Gastroesophageal sphincter (tissue), 4 donors: ENCODE data around the gene TANGO6. TPM values are rescaled to one million over a fixed set of nuclear protein-coding genes. Genes with fewer than 3 reads are reported as not detected.

Experiments used
- ATAC-seq: fragments of 150-250 bp; one replicate; pipeline ENCODE4 v1.9.1; 2016; ENCODE audit warnings: mild to moderate bottlenecking, moderate library complexity
- H3K27ac ChIP-seq, 4 donors: fragments of 200-600 bp; sonication (generic) in 3 of 4; 1 replicate in 3 of 4; 2 replicates in 1 of 4; pipeline ENCODE4 v1.5.1; 2016 to 2019
- H3K27me3 ChIP-seq: fragments of 200-600 bp; sonication (generic); one replicate; pipeline ENCODE4 v1.5.1; 2019
- H3K36me3 ChIP-seq, 2 donors: fragments of 200-600 bp; sonication (generic); one replicate each; pipeline ENCODE4 v1.5.1; 2019; ENCODE audit warnings: control low read depth in 1 of 2
- H3K4me1 ChIP-seq, 3 donors: fragments of 200-600 bp; sonication (generic); 1 replicate in 2 of 3; 2 replicates in 1 of 3; pipeline ENCODE4 v1.5.1; 2016 to 2019; ENCODE audit warnings: control low read depth in 2 of 3
- H3K4me3 ChIP-seq, 2 donors: fragments of 200-600 bp; sonication (generic); one replicate each; pipeline ENCODE4 v1.5.1; 2019; ENCODE audit warnings: mild to moderate bottlenecking in 1 of 2, moderate library complexity in 1 of 2
- H3K9me3 ChIP-seq, 3 donors: fragments of 200-600 bp; sonication (generic); one replicate each; pipeline ENCODE4 v1.5.1; 2017 to 2019; ENCODE audit warnings: control low read depth in 2 of 3
- EP300 ChIP-seq: sonication (generic); formaldehyde crosslinking; IDR thresholded peaks from one replicate; pipeline ENCODE4 v1.6.1; 2017; ENCODE audit warnings: antibody characterized with exemption, mild to moderate bottlenecking
- POLR2A ChIP-seq, 2 donors: fragments of 450-650 bp; IDR thresholded peaks; one replicate each; pipeline ENCODE4 v1.6.1; 2017; ENCODE audit warnings: antibody characterized with exemption in 2 of 2, mild to moderate bottlenecking in 2 of 2, moderate library complexity in 1 of 2
- POLR2AphosphoS5 ChIP-seq: sonication (generic); formaldehyde crosslinking; IDR thresholded peaks from one replicate; pipeline ENCODE4 v1.6.1; 2017; ENCODE audit warnings: antibody characterized with exemption
- WGBS, 2 donors: methylation state at CpG; one replicate each; pipeline ENCODE4 v1.1.5; 2018; ENCODE audit warnings: low coverage in 1 of 2; 5-methylcytosine and 5-hydroxymethylcytosine counted together
- total RNA-seq, 4 donors: library from RNA; depleted of rRNA; stranded (reverse); fragments of >200 nt; gene quantifications; one replicate each; pipeline ENCODE4 v1.1.0, GENCODE V29; 2016
- TF ChIP-seq, protein P1 (sequence below), 4 experiments: fragments of 200-600 bp in 2 of 4; fragments of 450-650 bp in 2 of 4; sonication (generic) in 1 of 4; IDR thresholded peaks; one replicate each; pipeline ENCODE4 v1.5.1; 2017 to 2019; ENCODE audit warnings: antibody characterized with exemption in 4 of 4, mild to moderate bottlenecking in 2 of 4, moderate library complexity in 2 of 4

The TANGO6 gene
- total RNA-seq, 4 donors from 2014 or later, result 19.5 to 29.7 (median 21.0) TPM

DNA sequence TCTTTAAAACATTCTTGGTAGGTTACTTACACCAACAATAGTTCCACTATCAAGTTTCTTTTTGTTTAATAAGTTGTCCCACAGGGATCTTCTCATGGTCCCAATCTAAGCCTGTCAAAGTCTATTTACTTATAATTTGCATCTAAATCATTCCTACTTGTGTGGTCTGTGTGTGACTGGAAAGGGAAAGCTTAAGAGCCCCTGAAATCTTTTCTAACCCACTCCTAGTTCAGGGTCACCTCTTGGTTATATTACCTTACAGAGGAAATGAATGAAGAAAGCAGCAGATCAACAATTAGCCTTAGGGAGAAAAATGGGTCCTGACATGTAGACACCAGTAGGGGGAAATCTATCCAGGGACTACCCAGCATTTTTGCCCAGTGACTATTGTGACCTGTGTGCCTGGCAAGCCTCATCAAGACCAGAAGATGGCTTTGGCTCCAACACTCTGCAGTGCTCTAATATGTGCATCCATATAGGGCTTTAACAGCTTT, 151.7 kb downstream of the TANGO6 start:
- TF ChIP-seq POLR2AphosphoS5 (no peak), EP300 (no peak), POLR2A (IDR thresholded peaks at IDR 0.05) (no peak)
- TF ChIP-seq, protein P1, sequence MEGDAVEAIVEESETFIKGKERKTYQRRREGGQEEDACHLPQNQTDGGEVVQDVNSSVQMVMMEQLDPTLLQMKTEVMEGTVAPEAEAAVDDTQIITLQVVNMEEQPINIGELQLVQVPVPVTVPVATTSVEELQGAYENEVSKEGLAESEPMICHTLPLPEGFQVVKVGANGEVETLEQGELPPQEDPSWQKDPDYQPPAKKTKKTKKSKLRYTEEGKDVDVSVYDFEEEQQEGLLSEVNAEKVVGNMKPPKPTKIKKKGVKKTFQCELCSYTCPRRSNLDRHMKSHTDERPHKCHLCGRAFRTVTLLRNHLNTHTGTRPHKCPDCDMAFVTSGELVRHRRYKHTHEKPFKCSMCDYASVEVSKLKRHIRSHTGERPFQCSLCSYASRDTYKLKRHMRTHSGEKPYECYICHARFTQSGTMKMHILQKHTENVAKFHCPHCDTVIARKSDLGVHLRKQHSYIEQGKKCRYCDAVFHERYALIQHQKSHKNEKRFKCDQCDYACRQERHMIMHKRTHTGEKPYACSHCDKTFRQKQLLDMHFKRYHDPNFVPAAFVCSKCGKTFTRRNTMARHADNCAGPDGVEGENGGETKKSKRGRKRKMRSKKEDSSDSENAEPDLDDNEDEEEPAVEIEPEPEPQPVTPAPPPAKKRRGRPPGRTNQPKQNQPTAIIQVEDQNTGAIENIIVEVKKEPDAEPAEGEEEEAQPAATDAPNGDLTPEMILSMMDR (IDR thresholded peaks at IDR 0.05), result no peak

DNA sequence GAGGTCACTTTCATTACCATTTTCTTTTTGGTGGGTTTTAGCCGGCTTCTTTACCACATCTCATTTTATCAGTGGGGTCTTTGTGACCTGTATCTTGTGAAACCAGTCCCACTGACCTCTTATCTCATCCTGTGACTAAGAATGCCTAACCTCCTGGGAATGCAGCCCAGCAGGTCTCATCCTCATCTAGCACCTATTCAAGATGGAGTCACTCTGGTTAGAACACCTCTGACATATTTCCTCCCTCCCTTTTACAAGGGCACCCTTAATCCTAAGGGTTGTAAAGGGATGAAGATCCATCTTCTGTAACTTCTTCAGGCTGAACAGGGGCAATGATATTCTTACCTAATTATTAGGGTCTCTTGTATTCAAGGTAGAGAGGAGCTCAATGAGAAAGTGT, 154.2 kb downstream of the TANGO6 start:
- H3K4me3 ChIP-seq, result no peak overlapping the region
- TF ChIP-seq, protein P1 (IDR thresholded peaks at IDR 0.05), result no peak
- TF ChIP-seq EP300 (no peak), POLR2A (IDR thresholded peaks at IDR 0.05) (no peak), POLR2AphosphoS5 (no peak)
- no peaks in the 10 kb centered on the region for H3K9me3 ChIP-seq
- H3K27me3 ChIP-seq, result no peaks in the 10 kb centered on the region
- no peaks in the 10 kb centered on the region for H3K4me1 ChIP-seq
- no peak for ATAC-seq
- H3K36me3 ChIP-seq, result peaks cover 0 to 6% of the 10 kb centered on the region in 2 donors
- no peak overlapping the region for H3K27ac ChIP-seq
- WGBS, 2 donors, result 100% methylated on average over 1 of the region's 1 CpG; no CpG with 5 or more reads in 1 of the 2 donors

More for the DNA sequence above, 151.7 kb downstream of the TANGO6 start:
- Histone ChIP-seq H3K27me3 (no peaks in the 10 kb centered on the region), H3K4me1 (no peaks in the 10 kb centered on the region), H3K9me3 (no peaks in the 10 kb centered on the region), H3K4me3 (no peak overlapping the region), H3K36me3 (no peaks in the 10 kb centered on the region), H3K27ac (no peak overlapping the region)
- ATAC-seq, result no peak

GRCh38 chr16:68999114-68999513, 155.8 kb downstream of the TANGO6 start:
- Histone ChIP-seq H3K4me1 (no peaks in the 10 kb centered on the region), H3K27me3 (no peaks in the 10 kb centered on the region), H3K27ac (no peak overlapping the region), H3K4me3 (no peak overlapping the region), H3K36me3 (peaks cover 0 to 6% of the 10 kb centered on the region in 2 donors), H3K9me3 (no peaks in the 10 kb centered on the region)
- TF ChIP-seq, protein P1 (IDR thresholded peaks at IDR 0.05), result no peak
- TF ChIP-seq POLR2A (IDR thresholded peaks at IDR 0.05) (no peak), EP300 (no peak), POLR2AphosphoS5 (no peak)
- WGBS, 2 donors, result 83 to 86% methylated on average over 1 of the region's 1 CpG
- ATAC-seq, result no peak

GRCh38 chr16:69003500-69003899, 160.2 kb downstream of the TANGO6 start:
- WGBS, 2 donors, result 89 to 91% methylated on average over 1 of the region's 1 CpG
- no peak for TF ChIP-seq EP300
- no peak for TF ChIP-seq POLR2AphosphoS5
- no peak for TF ChIP-seq POLR2A (IDR thresholded peaks at IDR 0.05)
- TF ChIP-seq, protein P1 (IDR thresholded peaks at IDR 0.05), result no peak
- no peaks in the 10 kb centered on the region for H3K27me3 ChIP-seq
- H3K36me3 ChIP-seq, result peaks cover 0 to 6% of the 10 kb centered on the region in 2 donors
- H3K27ac ChIP-seq, result no peak overlapping the region
- no peak for ATAC-seq
- no peaks in the 10 kb centered on the region for H3K9me3 ChIP-seq
- H3K4me3 ChIP-seq, result no peak overlapping the region
- H3K4me1 ChIP-seq, result no peaks in the 10 kb centered on the region

DNA sequence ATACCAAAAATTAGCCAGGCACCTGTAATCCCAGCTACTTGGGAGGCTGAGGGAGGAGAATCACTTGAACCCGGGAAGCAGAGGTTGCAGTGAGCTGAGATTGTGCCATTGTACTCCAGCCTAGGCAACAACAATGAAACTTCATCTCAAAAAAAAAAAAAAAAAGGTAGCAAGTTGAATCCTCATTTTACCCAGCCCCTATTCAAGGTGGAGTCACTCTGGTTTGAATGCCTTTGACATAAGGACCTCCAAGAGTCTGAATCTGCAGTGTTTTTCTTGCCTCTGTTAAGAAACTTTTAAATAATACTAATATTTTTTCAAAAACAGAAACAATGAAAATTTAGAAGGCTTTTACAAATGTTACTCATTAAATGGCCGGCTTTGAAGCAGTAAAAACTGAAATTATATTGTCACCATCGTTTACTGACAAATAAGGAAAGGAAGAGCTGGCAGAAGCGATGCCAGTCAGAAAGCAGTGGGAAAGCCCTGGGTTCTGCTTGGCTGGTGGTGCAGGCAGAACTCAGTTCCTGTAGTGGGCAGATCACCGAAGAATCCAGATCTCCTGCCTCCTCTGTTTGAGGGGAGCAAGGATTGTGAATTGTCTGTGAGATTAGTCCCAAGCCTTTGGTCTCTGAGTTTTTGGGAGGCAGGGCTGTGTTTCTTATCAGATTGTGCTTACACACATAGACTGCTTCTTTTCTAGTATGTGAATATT, 162.5 kb downstream of the TANGO6 start:
- H3K9me3 ChIP-seq, result no peaks in the 10 kb centered on the region
- ATAC-seq, result no peak
- 86 to 87% methylated on average over 3 to 4 of the region's 5 CpGs for WGBS, 2 donors
- no peak overlapping the region for H3K4me3 ChIP-seq
- no peaks in the 10 kb centered on the region for H3K4me1 ChIP-seq
- H3K27ac ChIP-seq, result no peak overlapping the region
- H3K27me3 ChIP-seq, result no peaks in the 10 kb centered on the region
- TF ChIP-seq POLR2A (IDR thresholded peaks at IDR 0.05), result no peak
- TF ChIP-seq, protein P1 (IDR thresholded peaks at IDR 0.05), result no peak
- TF ChIP-seq EP300, result no peak
- TF ChIP-seq POLR2AphosphoS5, result no peak
- H3K36me3 ChIP-seq, result peaks cover 0 to 6% of the 10 kb centered on the region in 2 donors
